ENCODE data around the gene NPHP4.

GRCh38 chr1:5927506-5928370, 64.5 kb downstream of the NPHP4 start:
- TF ChIP-seq CTCF (IDR thresholded peaks at IDR 0.05; ENCODE audit: low read length): no peak
- TF ChIP-seq EZH2 (IDR thresholded peaks at IDR 0.05; ENCODE audit: borderline replicate concordance, low read length): no peak

All from OCI-LY1 (cell line).